ENCODE results near the gene SIM1. TPM values are rescaled to one million over a fixed set of nuclear protein-coding genes. Genes with fewer than 3 reads are reported as not detected.

The SIM1 gene
- total RNA-seq, 1 experiment from 2014 or later: 0.17 TPM

GRCh38 chr6:100417036-100417435, 47.7 kb downstream of the SIM1 start:
- CTCF ChIA-PET: no interaction called here
- POLR2A ChIA-PET (ENCODE audit: low non-redundant PET): no interaction called here

GRCh38 chr6:100415768-100416167, 49.0 kb downstream of the SIM1 start:
- TF ChIP-seq CTCF (conservative IDR thresholded peaks at IDR 0.05; ENCODE audit: low read depth, low read length): no peak
- BruUV-seq (replicated peaks): no TSS peak
- CTCF ChIA-PET: no interaction called here

More at GRCh38 chr6:100417036-100417435, 47.7 kb downstream of the SIM1 start:
- TF ChIP-seq CTCF (conservative IDR thresholded peaks at IDR 0.05; ENCODE audit: low read depth, low read length) (no peak), EZH2 (IDR thresholded peaks at IDR 0.05; ENCODE audit: borderline replicate concordance, low read depth, low read length, poor library complexity, severe bottlenecking) (no peak)
- intact Hi-C loops (cut with micrococcal nuclease; ENCODE audit: unreplicated experiment): no loop called here
- no peak for DNase-seq (ENCODE audit: low spot score)
- no peak overlapping the region for H3K4me3 ChIP-seq (ENCODE audit: low read depth, low read length, poor library complexity, severe bottlenecking)
- H3K27ac ChIP-seq (ENCODE audit: low read depth, low read length, poor library complexity, severe bottlenecking): no peak overlapping the region
- BruUV-seq (replicated peaks): no TSS peak
- no peaks in the 10 kb centered on the region for H3K36me3 ChIP-seq (ENCODE audit: insufficient read depth, low read length, poor library complexity, severe bottlenecking)
- H3K27me3 ChIP-seq (replicated peaks; ENCODE audit: insufficient read depth, low read depth, low read length, poor library complexity): no peaks in the 10 kb centered on the region
- no peaks in the 10 kb centered on the region for H3K4me1 ChIP-seq (ENCODE audit: insufficient read depth, low read length, poor library complexity, severe bottlenecking)
- H3K9me3 ChIP-seq (ENCODE audit: low read depth, low read length, poor library complexity, severe bottlenecking): no peaks in the 10 kb centered on the region

DNA sequence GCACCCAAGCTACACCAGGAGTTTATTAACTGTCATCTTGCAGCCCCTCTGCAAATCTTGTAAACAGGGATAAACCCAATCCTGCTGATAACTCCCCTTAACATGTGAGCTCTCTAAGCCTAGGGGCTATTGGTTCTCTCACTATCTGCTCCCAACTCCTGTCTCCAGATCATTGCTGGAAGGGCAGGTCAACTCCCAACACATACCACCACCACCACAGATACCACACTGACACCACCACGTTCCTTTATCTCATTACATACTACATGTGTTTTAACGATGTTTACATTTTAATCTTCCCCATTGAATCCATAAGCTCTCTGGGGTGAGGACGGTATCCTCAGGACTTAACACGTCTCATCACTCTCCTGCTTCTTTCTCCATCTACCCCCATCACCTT, 51.8 kb downstream of the SIM1 start:
- Histone ChIP-seq H3K27ac (ENCODE audit: low read depth, low read length, poor library complexity, severe bottlenecking) (no peak overlapping the region), H3K27me3 (replicated peaks; ENCODE audit: insufficient read depth, low read depth, low read length, poor library complexity) (no peaks in the 10 kb centered on the region), H3K36me3 (ENCODE audit: insufficient read depth, low read length, poor library complexity, severe bottlenecking) (no peaks in the 10 kb centered on the region), H3K4me3 (ENCODE audit: low read depth, low read length, poor library complexity, severe bottlenecking) (no peak overlapping the region), H3K9me3 (ENCODE audit: low read depth, low read length, poor library complexity, severe bottlenecking) (no peaks in the 10 kb centered on the region), H3K4me1 (ENCODE audit: insufficient read depth, low read length, poor library complexity, severe bottlenecking) (no peaks in the 10 kb centered on the region)
- CTCF ChIA-PET: no interaction called here
- DNase-seq (ENCODE audit: low spot score): no peak
- TF ChIP-seq CTCF (conservative IDR thresholded peaks at IDR 0.05; ENCODE audit: low read depth, low read length) (no peak), EZH2 (IDR thresholded peaks at IDR 0.05; ENCODE audit: borderline replicate concordance, low read depth, low read length, poor library complexity, severe bottlenecking) (no peak)
- no TSS peak for BruUV-seq (replicated peaks)
- POLR2A ChIA-PET (ENCODE audit: low non-redundant PET): no interaction called here
- intact Hi-C loops (cut with micrococcal nuclease; ENCODE audit: unreplicated experiment): no loop called here

More at GRCh38 chr6:100415768-100416167, 49.0 kb downstream of the SIM1 start:
- no peaks in the 10 kb centered on the region for H3K4me1 ChIP-seq (ENCODE audit: insufficient read depth, low read length, poor library complexity, severe bottlenecking)
- intact Hi-C loops (cut with micrococcal nuclease; ENCODE audit: unreplicated experiment): no loop called here
- POLR2A ChIA-PET (ENCODE audit: low non-redundant PET): no interaction called here
- H3K27ac ChIP-seq (ENCODE audit: low read depth, low read length, poor library complexity, severe bottlenecking): no peak overlapping the region
- no peaks in the 10 kb centered on the region for H3K36me3 ChIP-seq (ENCODE audit: insufficient read depth, low read length, poor library complexity, severe bottlenecking)
- H3K27me3 ChIP-seq (replicated peaks; ENCODE audit: insufficient read depth, low read depth, low read length, poor library complexity): no peaks in the 10 kb centered on the region
- H3K9me3 ChIP-seq (ENCODE audit: low read depth, low read length, poor library complexity, severe bottlenecking): no peaks in the 10 kb centered on the region
- no peak for DNase-seq (ENCODE audit: low spot score)
- H3K4me3 ChIP-seq (ENCODE audit: low read depth, low read length, poor library complexity, severe bottlenecking): no peak overlapping the region

Data from A673 (cell line).